Suprapubic skin (tissue), 4 donors: ENCODE results near the gene ATOH1. TPM values are rescaled to one million over a fixed set of nuclear protein-coding genes. Genes with fewer than 3 reads are reported as not detected.

Experiments used
- DNase-seq, 2 donors: peaks; one replicate each; pipeline ENCODE4 v3.0.0-alpha.2; 2019; ENCODE audit warnings: low spot score in 2 of 2
- H3K27ac ChIP-seq: fragments of 200-600 bp; sonication (generic); one replicate; pipeline ENCODE4 v1.5.1; 2019
- H3K27me3 ChIP-seq: fragments of 200-600 bp; sonication (generic); one replicate; pipeline ENCODE4 v1.5.1; 2019
- H3K36me3 ChIP-seq: fragments of 200-600 bp; sonication (generic); one replicate; pipeline ENCODE4 v1.5.1; 2019
- H3K4me1 ChIP-seq: fragments of 200-600 bp; sonication (generic); one replicate; pipeline ENCODE4 v1.5.1; 2019
- H3K4me3 ChIP-seq: fragments of 200-600 bp; sonication (generic); one replicate; pipeline ENCODE4 v1.5.1; 2019; ENCODE audit warnings: mild to moderate bottlenecking
- H3K9me3 ChIP-seq: fragments of 200-600 bp; sonication (generic); one replicate; pipeline ENCODE4 v1.5.1; 2019
- CTCF ChIP-seq, 2 donors: fragments of 200-600 bp in 1 of 2; fragments of 450-650 bp in 1 of 2; sonication (generic) in 1 of 2; IDR thresholded peaks; one replicate each; pipeline ENCODE4 v1.5.1; 2016 to 2019; ENCODE audit warnings: antibody characterized with exemption in 2 of 2, mild to moderate bottlenecking in 1 of 2, moderate library complexity in 1 of 2
- EP300 ChIP-seq: sonication (generic); formaldehyde crosslinking; IDR thresholded peaks from one replicate; pipeline ENCODE4 v1.6.1; 2017; ENCODE audit warnings: antibody characterized with exemption
- POLR2A ChIP-seq, 2 donors: fragments of 450-650 bp; IDR thresholded peaks; one replicate each; pipeline ENCODE4 v1.6.1; 2017; ENCODE audit warnings: antibody characterized with exemption in 2 of 2, mild to moderate bottlenecking in 2 of 2, moderate library complexity in 2 of 2
- POLR2AphosphoS5 ChIP-seq, 3 donors: sonication (generic); formaldehyde crosslinking; IDR thresholded peaks; one replicate each; pipeline ENCODE4 v1.6.1; 2017; ENCODE audit warnings: antibody characterized with exemption in 3 of 3
- WGBS: methylation state at CpG from one replicate; pipeline ENCODE4 v1.1.5; 2018; 5-methylcytosine and 5-hydroxymethylcytosine counted together
- total RNA-seq, 4 donors: library from RNA; depleted of rRNA; stranded (reverse); fragments of >200 nt; gene quantifications; one replicate each; pipeline ENCODE4 v1.1.0, GENCODE V29; 2016

ATOH1 gene
- total RNA-seq, 4 donors from 2014 or later: not detected

- H3K9me3 ChIP-seq: no peaks in the 10 kb centered on the region
- H3K4me1 ChIP-seq: no peaks in the 10 kb centered on the region
- no peak for DNase-seq
- no peaks in the 10 kb centered on the region for H3K27me3 ChIP-seq
- WGBS: 87% methylated on average over 1 of the region's 1 CpG
- no peak overlapping the region for H3K27ac ChIP-seq
- H3K4me3 ChIP-seq: no peak overlapping the region
- TF ChIP-seq EP300: no peak
- TF ChIP-seq POLR2AphosphoS5 (IDR thresholded peaks at IDR 0.05): no peak
- no peak for TF ChIP-seq CTCF (IDR thresholded peaks at IDR 0.05)
- no peak for TF ChIP-seq POLR2A (IDR thresholded peaks at IDR 0.05)
- H3K36me3 ChIP-seq: no peaks in the 10 kb centered on the region
Measured at GRCh38 chr4:93788712-93789111, 39.8 kb upstream of the ATOH1 start.

- TF ChIP-seq EP300: no peak
- peak; percentile 27 to 74 for TF ChIP-seq CTCF (IDR thresholded peaks at IDR 0.05)
- H3K4me1 ChIP-seq: no peaks in the 10 kb centered on the region
- no peaks in the 10 kb centered on the region for H3K27me3 ChIP-seq
- H3K9me3 ChIP-seq: no peaks in the 10 kb centered on the region
- no peak for DNase-seq
- H3K27ac ChIP-seq: no peak overlapping the region
- H3K4me3 ChIP-seq: no peak overlapping the region
- no peaks in the 10 kb centered on the region for H3K36me3 ChIP-seq
- WGBS: 0% methylated on average over 3 of the region's 3 CpGs
Measured at GRCh38 chr4:93791570-93792195, 36.9 kb upstream of the ATOH1 start.

- H3K36me3 ChIP-seq: no peaks in the 10 kb centered on the region
- H3K4me3 ChIP-seq: no peak overlapping the region
- DNase-seq: no peak
- H3K9me3 ChIP-seq: no peaks in the 10 kb centered on the region
- no peak overlapping the region for H3K27ac ChIP-seq
- no peaks in the 10 kb centered on the region for H3K27me3 ChIP-seq
- WGBS: 76% methylated on average over 4 of the region's 4 CpGs
- H3K4me1 ChIP-seq: no peaks in the 10 kb centered on the region
- no peak for TF ChIP-seq POLR2A (IDR thresholded peaks at IDR 0.05)
- no peak for TF ChIP-seq CTCF (IDR thresholded peaks at IDR 0.05)
- TF ChIP-seq POLR2AphosphoS5 (IDR thresholded peaks at IDR 0.05): no peak
- no peak for TF ChIP-seq EP300
Measured at GRCh38 chr4:93802045-93802444, 26.5 kb upstream of the ATOH1 start.

- TF ChIP-seq EP300 (no peak), POLR2A (IDR thresholded peaks at IDR 0.05) (no peak), POLR2AphosphoS5 (IDR thresholded peaks at IDR 0.05) (no peak), CTCF (IDR thresholded peaks at IDR 0.05) (no peak)
- H3K4me3 ChIP-seq: no peak overlapping the region
- H3K36me3 ChIP-seq: no peaks in the 10 kb centered on the region
- WGBS: 75% methylated on average over 4 of the region's 4 CpGs
- DNase-seq: no peak
- H3K27ac ChIP-seq: no peak overlapping the region
- no peaks in the 10 kb centered on the region for H3K4me1 ChIP-seq
- no peaks in the 10 kb centered on the region for H3K9me3 ChIP-seq
- H3K27me3 ChIP-seq: no peaks in the 10 kb centered on the region
Measured at GRCh38 chr4:93809773-93810172, 18.8 kb upstream of the ATOH1 start.

- TF ChIP-seq POLR2A (IDR thresholded peaks at IDR 0.05) (no peak), EP300 (no peak), POLR2AphosphoS5 (IDR thresholded peaks at IDR 0.05) (no peak), CTCF (IDR thresholded peaks at IDR 0.05) (no peak)
- 28% methylated on average over 5 of the region's 5 CpGs for WGBS
- no peak overlapping the region for H3K27ac ChIP-seq
- no peaks in the 10 kb centered on the region for H3K36me3 ChIP-seq
- H3K4me3 ChIP-seq: no peak overlapping the region
- no peaks in the 10 kb centered on the region for H3K9me3 ChIP-seq
- DNase-seq: no peak
- no peaks in the 10 kb centered on the region for H3K4me1 ChIP-seq
- H3K27me3 ChIP-seq: no peaks in the 10 kb centered on the region
Measured at GRCh38 chr4:93810340-93810992, 18.1 kb upstream of the ATOH1 start.
